ENCODE results near the gene RANBP3. TPM values are rescaled to one million over a fixed set of nuclear protein-coding genes. Genes with fewer than 3 reads are reported as not detected.
A peak's percentile ranks its signal among the peaks of the same experiment; 100 is the strongest.

RANBP3 gene
- polyA plus RNA-seq, 1 of the 3 experiments (the other 2 are of a cell fraction): 84.0 TPM

GRCh38 chr19:6022570-6023064 is 44.7 kb upstream of the RANBP3 start:
- Histone ChIP-seq H3K4me1 (ENCODE audit: control insufficient read depth in 1 of 2, insufficient read depth in 2 of 2, low read depth in 1 of 2, low read length in 1 of 2) (peaks cover 6 to 10% of the 10 kb centered on the region in 2 experiments; a peak in 3 of 4 replicates), H3K9ac (peak overlapping the region; percentile 53; the same call in 1 of the 2 replicates), H3K79me2 (ENCODE audit: insufficient read depth) (no peaks in the 10 kb centered on the region), H3F3A (replicated peaks; ENCODE audit: insufficient read depth) (peaks cover 20% of the 10 kb centered on the region), H3K36me3 (replicated peaks in 1 of 2; ENCODE audit: control insufficient read depth in 1 of 2, insufficient read depth in 2 of 2, low read length in 1 of 2) (peaks cover 3% of the 10 kb centered on the region in 2 experiments), H2AFZ (ENCODE audit: low read depth) (0 out of 2 replicates have a peak overlapping the region, but pooled peaks have one; percentile 63), H3K27ac (ENCODE audit: low read depth in 2 of 2, low read length in 1 of 2) (peak overlapping the region in 1 of 2 experiments; percentile 85; a peak in 2 of 4 replicates), H4K20me1 (ENCODE audit: insufficient read depth) (no peaks in the 10 kb centered on the region), H3K9me2 (no peaks in the 10 kb centered on the region), H3K9me3 (no peaks in the 10 kb centered on the region), H3K4me3 (ENCODE audit: low read depth in 2 of 2, low read length in 1 of 2) (peak overlapping the region in 1 of 2 experiments; percentile 39; a peak in 1 of 4 replicates), H3K27me3 (ENCODE audit: insufficient read depth) (no peaks in the 10 kb centered on the region), H3K4me2 (peak overlapping the region; percentile 69)
- DNase-seq: no peak
- ChIA-PET CTCF (interaction anchor here (0.6 to 9.1 kb wide), 52 partner anchors 8 to 249 kb away, joined by 3 to 448 read pairs (median 8); partner anchors contain the start of genes DUS3L, NRTN and RANBP3), POLR2A (interaction anchor here (0.8 to 1.7 kb wide), 4 partner anchors 9 to 195 kb away, joined by 3 to 7 read pairs (median 3); no protein-coding TSS in a partner anchor)
- WGBS (ENCODE audit: low lambda C conversion rate): 78% methylated on average over 16 of the region's 16 CpGs
- no peak for TF ChIP-seq SMC3 (IDR thresholded peaks at IDR 0.05; ENCODE audit: low read depth, low read length)

GRCh38 chr19:6021878-6022569 is 44.1 kb upstream of the RANBP3 start:
- Histone ChIP-seq H3K4me2 (no peak overlapping the region), H3K27me3 (ENCODE audit: insufficient read depth) (no peaks in the 10 kb centered on the region), H3K27ac (ENCODE audit: low read depth in 2 of 2, low read length in 1 of 2) (peak overlapping the region in 1 of 2 experiments; percentile 85; a peak in 1 of 4 replicates), H3F3A (replicated peaks; ENCODE audit: insufficient read depth) (peaks cover 20% of the 10 kb centered on the region), H3K4me3 (ENCODE audit: low read depth in 2 of 2, low read length in 1 of 2) (peak overlapping the region in 1 of 2 experiments; percentile 39; a peak in 1 of 4 replicates), H3K9me3 (no peaks in the 10 kb centered on the region), H2AFZ (ENCODE audit: low read depth) (no peak overlapping the region), H3K9ac (no peak overlapping the region; the same call in 1 of the 2 replicates), H3K9me2 (no peaks in the 10 kb centered on the region), H4K20me1 (ENCODE audit: insufficient read depth) (no peaks in the 10 kb centered on the region), H3K36me3 (replicated peaks in 1 of 2; ENCODE audit: control insufficient read depth in 1 of 2, insufficient read depth in 2 of 2, low read length in 1 of 2) (peaks cover 3% of the 10 kb centered on the region in 2 experiments), H3K4me1 (ENCODE audit: control insufficient read depth in 1 of 2, insufficient read depth in 2 of 2, low read depth in 1 of 2, low read length in 1 of 2) (peaks cover 6 to 10% of the 10 kb centered on the region in 2 experiments; a peak in 3 of 4 replicates), H3K79me2 (ENCODE audit: insufficient read depth) (no peaks in the 10 kb centered on the region)
- DNase-seq: peak; percentile 92
- WGBS (ENCODE audit: low lambda C conversion rate): 75% methylated on average over 28 of the region's 29 CpGs
- TF ChIP-seq RXRA (IDR thresholded peaks at IDR 0.05; ENCODE audit: borderline replicate concordance, low read depth) (no peak), FOXJ3 (CRISPR knock-in tag; IDR thresholded peaks at IDR 0.05) (0 out of 2 replicates have a peak, but pooled peaks have one; percentile 14), RFX5 (IDR thresholded peaks at IDR 0.05; ENCODE audit: low read length) (no peak), GATA2 (CRISPR knock-in tag; IDR thresholded peaks at IDR 0.05) (no peak), CTCF (IDR thresholded peaks at IDR 0.05) (peak; percentile 74), USF2 (IDR thresholded peaks at IDR 0.05; ENCODE audit: borderline replicate concordance, low read depth, low read length) (no peak), MXI1 (IDR thresholded peaks at IDR 0.05; ENCODE audit: low read depth, low read length) (0 out of 2 replicates have a peak, but pooled peaks have one; percentile 24), MEF2A (IDR thresholded peaks at IDR 0.05; ENCODE audit: borderline replicate concordance, low read depth) (no peak), USF1 (IDR thresholded peaks at IDR 0.05; ENCODE audit: borderline replicate concordance, low read depth) (no peak), SMC3 (IDR thresholded peaks at IDR 0.05; ENCODE audit: low read depth, low read length) (peak; percentile 92), RCOR1 (IDR thresholded peaks at IDR 0.05; ENCODE audit: low read length) (no peak), NFIC (IDR thresholded peaks at IDR 0.05; ENCODE audit: borderline replicate concordance) (no peak), RAD21 (IDR thresholded peaks at IDR 0.05; ENCODE audit: low read length) (peak; percentile 94), CHD2 (IDR thresholded peaks at IDR 0.05; ENCODE audit: low read length, partially characterized antibody) (peak; percentile 47), TAF1 (IDR thresholded peaks at IDR 0.05; ENCODE audit: borderline replicate concordance, low read depth, low read length) (no peak), TCF12 (IDR thresholded peaks at IDR 0.05) (no peak), FOSL2 (IDR thresholded peaks at IDR 0.05; ENCODE audit: borderline replicate concordance, low read depth) (no peak)
- ChIA-PET CTCF (interaction anchor here (0.5 to 9.1 kb wide), 56 partner anchors 9 to 249 kb away, joined by 3 to 448 read pairs (median 7); partner anchors contain the start of genes DUS3L, NRTN and RANBP3), POLR2A (interaction anchor here (0.8 to 1.7 kb wide), 4 partner anchors 34 to 194 kb away, joined by 3 to 7 read pairs (median 3); no protein-coding TSS in a partner anchor)
